Measurements from ENCODE around the gene STX10.

STX10 gene

DNA sequence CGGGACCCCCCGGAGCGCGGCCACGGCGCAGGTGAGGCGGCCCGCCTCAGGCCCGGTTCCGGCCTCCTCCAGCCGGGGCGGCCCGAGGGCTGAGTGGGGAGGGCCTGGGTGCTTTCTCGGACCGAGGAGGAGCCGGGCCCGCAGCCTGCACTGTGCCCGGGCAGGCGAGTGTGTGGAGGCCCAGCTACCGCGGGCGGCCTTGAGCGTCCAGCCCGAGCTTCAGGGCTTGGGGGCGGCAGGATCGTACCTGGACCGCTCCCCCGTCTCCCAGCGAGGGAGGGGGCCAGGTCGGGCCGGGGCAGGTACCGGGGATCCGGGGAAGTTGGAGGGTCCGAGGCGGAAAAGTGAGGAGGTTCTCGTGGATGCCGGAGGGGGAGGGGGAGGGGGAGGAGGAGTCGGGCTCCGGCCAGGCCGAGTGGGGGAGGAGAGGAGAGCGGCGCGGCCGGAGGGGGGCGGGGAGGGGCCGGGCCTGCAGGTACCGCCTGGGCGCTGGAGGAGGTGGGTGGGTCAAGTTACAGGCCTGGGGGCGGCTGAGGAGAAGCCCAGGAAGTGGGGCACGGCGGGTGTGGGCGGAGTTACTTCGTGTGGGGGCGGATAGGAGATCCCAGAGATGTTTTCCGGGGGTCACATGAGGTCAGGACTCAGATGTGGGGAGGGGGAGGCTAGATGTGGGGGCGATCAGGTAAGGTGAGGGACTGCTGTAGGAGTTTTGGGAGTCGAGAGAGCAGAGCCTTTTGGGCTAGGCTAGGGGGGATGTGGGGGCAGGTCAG is 31.6 kb downstream of the STX10 start:
- peak in 1 of 2 experiments; percentile 33 for DNase-seq

DNA sequence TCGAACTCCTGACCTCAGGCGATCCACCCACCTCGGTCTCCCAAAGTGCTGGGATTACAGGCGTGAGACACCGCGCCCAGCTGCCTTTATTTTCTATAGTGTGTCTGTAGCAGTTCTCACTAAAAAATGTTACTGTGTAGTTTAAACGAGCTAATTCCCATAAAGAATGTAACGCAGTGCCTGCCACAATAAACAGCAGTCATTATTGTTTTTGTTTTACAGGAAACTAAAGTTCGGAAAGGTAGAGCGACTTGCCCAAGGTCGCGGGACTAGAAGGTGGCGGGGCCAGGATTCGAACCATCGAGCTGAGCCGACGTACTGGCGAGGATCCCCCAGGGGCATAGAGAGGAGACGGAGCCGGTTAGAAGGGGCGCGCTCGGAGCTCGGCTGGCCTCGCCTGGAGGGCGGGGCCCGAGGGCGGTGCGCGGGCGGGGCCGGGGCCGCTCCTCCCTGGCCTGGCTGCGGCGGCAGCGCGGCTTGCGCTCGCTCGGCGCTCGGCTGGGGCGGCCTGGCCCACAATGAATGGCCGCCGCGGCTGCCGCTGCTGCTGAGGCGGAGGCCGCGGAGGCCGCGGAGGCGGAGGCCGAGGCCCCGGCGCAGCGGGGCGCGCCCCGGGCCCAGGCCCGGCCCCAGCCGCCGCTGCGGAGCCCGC is 32.3 kb downstream of the STX10 start, which contains the start of gene NACC1:
Gene NACC1, plus strand, starts transcription at position 493 of the 652 bp plus-strand sequence. CDS start 16,944 bp downstream, outside the sequence.
- peak; percentile 80 to 91 for DNase-seq

DNA sequence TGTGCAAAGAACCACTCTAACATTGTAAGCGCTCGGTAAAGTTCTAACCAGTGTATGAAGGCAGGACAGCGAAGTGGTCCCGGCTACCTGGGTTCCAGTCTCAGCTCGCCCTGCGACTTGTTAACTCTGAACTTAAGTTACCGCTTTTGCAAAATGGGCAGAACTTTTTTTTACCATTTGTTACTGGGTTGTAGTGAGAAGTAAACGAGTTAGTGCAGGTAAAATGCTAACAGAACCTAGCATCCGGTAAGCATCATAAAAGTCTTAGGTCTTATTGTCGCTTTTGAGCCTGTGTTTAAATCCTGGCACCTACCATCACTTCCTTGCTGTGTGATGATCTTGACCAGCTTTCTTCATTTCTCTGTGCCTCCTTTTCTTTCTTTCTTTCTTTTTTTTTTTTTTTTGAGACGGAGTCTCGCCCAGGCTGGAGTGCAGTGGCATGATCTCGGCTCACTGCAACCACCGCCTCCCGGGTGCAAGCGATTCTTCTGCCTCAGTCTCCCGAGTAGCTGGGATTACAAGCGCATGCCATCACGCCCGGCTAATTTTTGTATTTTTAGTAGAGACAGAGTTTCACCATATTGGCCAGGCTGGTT is 32.9 kb downstream of the STX10 start:
- peak in 1 of 2 experiments; percentile 28 for DNase-seq

DNA sequence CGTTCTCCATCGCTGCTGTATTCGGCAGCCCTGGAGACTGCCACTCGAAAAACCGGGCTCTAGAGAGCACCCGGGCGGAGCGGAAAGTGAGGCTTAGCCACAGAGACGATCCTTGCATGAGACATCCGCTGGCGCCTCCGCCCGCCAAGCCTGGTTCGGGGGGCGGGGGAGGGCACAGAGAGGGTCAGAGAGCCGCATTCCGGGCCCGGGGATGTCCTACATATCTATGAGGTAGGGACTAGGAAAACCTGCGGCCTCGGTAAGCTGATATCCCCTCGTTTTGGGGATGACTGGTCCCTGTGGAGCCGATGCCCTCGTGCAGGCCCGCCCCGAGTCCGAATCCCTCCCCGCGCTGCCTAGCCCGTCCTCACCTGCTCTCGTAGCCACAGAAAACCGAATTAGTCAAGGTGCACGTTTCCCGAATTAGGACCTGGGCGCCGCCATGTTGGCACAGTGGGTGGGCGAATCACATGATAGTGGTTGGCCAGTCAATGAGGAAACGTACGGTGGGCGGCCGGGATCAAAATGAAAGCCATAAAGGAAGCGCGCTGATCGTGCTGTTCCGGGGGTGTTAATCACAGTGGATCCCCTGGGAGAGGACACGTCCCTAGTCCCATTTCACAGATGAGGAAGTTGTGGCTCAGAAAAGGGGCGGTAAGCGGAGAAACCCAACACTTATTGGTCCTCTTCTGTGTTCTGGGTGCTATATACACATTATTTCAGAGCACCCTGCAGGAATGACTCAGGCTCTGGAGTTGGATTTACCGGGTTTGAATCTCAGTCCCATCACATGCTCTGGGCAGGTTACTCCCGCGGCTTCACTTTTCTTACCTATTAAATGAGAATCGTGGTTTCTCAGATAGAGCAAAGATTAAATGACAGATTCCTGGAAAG is 33.6 kb downstream of the STX10 start, which contains the start of gene TRMT1:
Gene TRMT1, minus strand, starts transcription at position 459 of the 894 bp plus-strand sequence. Its CDS starts 341 bp downstream, at position 118.
- peak; percentile 90 to 95 for DNase-seq

DNA sequence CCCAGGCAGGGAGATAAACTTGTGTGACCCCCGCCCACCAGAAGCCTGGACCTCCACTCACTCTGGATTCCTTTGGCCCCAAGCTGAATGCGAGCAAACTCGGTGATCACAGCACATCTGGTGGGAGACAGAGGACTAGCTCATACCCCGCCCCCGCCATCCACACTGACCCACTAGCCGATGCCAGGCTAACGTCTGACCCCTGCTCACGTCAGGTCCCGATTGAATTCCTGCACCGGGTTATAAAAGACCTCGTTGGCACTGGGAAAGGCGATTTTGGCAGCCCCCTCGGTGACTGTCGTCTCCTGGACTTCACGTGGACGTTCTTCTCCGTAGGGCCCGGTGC is 34.3 kb downstream of the STX10 start:
- no peak for DNase-seq

DNA sequence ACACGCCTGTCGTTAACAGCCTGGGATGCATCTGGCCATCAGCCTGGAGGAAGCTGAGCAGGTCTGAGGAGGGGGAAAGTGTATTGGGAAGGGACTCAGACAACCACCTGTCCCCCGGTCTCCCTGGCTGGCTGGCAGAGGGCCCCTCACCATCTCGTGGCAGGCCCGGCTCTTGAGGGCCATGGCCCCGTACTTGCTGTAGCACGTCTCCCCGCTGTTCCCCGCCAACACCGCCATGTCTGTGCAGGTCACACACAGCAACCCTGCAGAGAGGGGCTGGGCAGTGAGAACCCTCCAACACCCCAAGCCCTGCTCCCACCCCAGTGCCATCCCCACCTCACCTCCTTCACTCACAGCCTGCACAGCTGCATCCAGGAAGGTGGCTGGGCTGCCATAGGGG is 37.6 kb downstream of the STX10 start:
- DNase-seq: no peak

DNA sequence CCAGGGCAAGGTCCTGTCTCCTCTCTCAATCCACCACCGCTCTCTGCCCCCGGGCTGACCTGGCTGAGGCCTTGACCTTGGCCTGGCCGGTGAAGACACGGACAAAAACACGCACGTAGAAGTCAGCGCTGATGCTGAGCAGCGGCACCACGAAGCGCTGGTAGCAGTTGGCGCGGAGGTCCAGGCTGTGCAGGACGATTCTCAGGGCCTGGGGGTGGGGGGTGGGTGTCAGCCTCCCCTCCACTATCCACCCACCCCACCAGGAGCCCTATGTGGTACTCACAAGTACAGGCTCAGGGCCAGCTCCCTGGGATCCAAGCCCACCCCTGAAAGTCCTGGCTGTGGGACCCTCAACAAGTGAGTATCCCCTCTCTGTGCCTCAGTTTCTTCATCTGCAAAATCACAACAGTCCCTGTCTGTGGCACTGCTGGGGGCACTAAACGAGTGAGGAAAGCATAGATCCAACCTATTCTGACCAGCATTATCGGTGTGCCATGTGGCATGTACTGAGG is 40.0 kb downstream of the STX10 start:
- no peak for DNase-seq

DNA sequence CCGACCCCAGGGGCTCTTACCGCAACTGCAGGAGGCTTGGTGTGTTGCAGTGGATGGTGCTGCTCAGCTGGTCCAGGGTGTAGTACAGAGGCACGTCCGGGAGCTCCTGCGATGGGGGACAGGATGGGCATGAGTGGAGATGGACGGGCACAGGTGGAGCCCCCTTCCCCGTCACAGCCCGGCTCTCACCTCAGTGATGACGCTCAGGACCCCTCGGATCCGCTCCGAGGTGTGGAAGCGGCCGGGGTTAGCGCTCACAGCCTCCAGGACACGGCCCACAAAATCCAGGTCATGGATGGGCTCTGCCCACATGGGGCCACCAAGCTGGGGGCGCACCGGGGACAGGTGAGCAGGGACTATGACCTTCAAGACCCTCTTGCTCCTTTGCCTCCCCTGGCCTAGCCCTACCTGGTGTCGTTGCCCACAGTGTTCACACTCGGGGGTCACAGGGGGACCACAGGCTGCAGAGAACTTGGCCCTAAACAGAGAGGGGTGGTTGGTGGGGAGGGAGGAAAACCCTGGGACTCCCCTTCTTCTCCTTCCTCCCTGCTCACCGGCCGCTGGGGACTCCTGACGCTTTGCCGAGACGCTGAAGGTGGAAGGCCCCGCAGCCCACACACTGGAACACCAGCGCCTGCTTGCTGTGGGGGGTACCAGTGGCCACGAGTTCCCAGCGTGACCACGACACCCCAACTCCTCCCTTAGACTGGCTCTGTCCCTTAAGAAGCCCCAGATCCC is 40.6 kb downstream of the STX10 start:
- no peak for DNase-seq

DNA sequence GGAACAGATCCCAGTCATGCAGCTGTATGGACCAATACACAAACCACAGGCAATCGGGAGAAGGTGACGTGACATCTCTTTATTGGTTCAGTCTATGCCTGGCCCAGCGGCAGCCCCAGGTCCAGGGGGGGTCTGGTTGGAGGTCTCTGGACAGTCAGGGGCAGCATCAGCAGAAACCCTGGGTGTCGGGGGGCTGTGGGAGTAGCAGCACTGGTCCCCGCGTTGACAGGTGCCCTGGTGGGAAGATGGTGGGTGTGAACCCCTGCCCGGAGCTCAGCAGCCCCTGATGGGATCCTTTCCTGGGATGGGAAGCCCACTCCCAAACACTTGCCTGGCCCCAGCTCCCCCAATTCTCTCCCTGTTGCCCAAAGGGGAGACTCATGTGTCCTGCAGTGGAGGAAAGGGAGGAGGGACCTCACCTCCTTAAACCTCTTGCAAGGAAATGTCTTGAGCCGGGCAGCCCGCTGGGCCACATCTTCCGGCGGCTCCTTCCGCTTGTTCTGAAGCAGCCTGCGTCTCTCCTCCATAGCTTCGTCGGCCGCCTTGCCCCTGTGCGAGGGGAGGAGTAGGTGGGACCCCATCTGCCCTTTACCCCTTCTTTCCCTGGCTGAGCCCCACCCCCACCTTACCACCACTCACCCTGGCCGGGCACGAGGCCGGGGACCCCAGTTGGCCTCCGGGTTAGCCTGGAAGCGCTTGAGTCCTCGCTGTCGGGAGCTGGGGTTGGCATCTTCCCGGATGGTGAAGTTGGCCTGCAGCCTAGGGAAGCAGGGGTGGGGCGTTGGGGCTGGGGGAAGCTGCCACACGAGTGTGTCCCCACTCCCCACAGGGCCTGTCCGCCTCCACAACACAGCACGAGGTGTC is 45.1 kb downstream of the STX10 start:
- no peak for DNase-seq

DNA sequence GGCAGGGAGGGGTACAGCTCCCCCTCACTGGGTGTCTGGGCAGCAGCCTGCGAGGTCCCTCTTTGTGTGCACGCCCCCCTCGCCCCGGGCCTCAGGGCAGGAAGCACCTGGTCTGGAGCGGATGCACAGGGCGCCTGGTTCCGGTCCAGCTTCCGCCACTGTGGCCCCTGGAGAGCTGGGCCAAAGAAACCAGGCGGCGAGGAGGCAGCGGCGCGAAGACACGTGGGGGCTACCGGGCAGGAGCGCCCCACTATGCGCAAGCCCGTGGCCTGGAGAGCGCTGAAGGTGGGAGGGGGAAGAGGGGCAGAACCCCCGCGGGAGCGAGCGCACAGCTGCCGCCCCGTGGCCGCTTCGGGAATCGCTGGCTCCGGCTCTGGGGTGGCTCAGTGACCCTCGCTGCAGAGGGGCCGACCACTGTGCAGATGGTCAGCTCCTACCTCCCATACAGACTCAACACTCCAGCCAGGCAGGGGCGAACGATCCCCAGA is 45.8 kb downstream of the STX10 start:
- peak in 1 of 2 experiments; percentile 24 for DNase-seq

DNA sequence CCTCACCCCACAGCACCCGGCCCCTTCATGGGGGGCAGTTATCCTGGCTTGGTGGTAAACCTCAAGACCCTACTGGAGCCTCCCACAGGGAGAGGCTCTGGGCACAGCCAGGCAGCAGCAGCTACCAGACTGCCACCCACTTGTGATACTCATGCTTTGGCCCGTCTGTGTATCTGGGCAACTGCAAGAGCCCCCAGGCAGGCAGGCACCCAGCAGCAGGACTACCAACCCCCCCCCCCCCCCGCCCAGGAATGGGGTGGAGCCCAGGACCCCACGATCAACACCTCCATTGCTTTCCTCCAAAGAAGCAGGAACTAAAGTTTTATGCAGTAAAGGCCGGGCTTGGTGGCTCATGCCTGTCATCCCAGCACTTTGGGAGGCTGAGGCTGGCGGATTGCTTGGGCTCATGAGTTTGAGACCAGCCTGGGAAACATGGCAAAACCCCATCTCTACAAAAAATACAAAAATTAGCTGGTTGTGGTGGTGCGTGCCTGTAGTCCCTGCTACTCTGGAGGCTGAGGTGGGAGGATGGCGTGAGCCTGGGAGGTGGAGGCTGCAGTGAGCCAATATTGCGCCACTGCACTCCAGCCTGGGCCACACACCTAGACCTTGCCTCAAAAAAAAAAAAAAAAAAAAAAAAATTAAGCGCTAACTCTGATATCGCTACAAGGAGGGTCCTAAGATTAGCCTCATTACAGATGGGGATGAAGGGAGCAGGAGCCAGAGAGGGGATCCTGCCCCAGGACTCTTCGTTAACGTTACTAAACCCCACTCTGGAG is 46.4 kb downstream of the STX10 start:
- no peak for DNase-seq

DNA sequence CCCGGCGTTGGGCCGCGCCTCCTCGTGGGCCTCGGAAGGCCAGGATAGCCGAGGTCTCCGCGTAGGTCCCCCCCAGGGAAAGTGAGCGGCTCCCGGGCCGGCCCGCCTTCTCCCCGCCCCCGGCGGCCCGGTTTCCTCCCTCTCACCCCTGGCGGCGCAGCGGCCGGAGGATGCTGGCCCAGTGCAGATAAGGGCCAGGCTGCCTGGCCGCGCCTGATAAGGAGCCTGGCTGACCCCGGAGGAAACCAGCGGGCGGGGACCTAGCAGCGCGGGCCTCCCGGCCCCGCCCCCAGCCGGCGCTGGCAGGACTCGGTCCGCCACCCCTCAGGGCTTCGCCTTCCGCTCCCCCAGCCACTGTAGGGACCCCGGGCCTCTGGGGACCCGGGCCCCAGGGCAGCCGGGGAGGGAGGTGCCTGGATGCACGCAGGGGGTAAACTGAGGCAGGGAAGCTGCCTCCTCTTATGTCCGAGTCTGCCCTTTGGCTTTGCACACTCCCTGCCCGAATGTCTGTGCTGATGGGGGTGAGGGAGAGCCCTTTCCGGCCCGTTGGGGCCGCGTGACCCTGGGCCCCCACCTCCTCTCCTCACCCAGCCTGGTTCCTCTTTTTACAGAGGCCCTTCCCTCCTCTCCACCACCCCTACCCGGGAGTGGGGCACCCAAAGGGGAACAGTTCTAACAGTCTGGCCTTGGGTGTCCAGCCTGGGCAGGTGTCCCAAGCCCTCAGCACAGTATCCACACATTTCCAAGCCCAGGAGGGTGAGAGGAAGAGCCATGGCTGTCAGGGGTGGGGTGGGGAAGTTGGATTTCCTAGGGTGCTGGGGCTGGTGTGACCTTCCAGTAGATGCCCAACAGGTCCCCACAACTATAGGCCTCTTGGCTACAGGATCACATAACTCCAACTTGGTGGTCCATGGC is 47.3 kb downstream of the STX10 start, which contains the start of gene LYL1:
Gene LYL1, minus strand, starts transcription at position 193 of the 915 bp plus-strand sequence. CDS start 1,687 bp downstream, outside the sequence.
- no peak for DNase-seq

DNA sequence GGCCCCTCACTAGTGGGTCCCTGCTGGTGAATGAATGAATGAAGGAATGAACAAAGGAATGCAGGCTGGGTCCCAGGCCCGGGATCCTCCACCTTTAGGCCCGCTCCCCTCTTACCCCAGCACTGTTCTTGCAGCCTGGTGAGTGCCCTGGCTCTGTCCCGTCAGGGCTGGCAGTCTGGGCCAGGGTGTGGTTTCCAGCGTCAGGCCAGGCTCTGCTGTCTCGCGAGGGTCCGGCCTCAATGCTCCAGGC is 47.8 kb downstream of the STX10 start:
- DNase-seq: no peak

DNA sequence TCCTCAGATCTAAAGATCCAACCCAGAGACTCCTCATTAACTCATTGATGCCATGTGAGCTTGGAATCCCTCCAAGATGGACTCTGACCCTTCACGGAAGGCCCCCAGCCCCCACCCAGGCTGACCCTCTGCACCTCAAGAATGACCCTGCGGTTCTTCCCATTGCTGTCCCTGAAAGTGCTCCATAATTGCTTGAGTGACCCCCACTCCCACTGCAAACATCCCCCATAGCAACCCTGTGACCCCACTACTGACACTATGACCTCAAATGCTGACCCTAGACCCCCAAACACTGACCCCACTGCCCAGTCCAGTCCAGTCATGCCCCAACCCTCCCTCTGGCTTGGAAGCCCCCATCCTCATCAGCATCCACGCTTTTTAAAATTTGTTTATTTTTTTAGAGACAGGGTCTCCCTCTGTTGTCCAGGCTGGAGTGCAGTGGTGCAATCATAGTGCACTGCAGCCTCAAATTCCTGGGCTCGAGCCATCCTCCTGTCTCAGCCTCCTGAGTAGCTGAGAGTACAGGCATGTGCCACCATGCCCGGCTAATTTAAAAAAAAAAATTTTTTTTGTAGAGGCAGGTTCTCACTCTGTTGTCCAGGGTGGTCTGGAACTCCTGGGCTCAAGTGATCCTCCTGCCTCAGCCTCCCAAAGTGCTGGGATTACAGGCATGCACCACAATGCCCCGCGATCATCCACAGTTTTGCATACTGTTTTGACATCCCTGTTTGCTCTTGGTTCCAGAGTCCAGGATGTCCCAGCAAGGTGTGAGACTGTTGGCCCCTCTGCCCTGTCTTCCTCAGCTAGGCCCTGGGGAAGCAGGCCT is 48.4 kb downstream of the STX10 start:
- no peak for DNase-seq

DNA sequence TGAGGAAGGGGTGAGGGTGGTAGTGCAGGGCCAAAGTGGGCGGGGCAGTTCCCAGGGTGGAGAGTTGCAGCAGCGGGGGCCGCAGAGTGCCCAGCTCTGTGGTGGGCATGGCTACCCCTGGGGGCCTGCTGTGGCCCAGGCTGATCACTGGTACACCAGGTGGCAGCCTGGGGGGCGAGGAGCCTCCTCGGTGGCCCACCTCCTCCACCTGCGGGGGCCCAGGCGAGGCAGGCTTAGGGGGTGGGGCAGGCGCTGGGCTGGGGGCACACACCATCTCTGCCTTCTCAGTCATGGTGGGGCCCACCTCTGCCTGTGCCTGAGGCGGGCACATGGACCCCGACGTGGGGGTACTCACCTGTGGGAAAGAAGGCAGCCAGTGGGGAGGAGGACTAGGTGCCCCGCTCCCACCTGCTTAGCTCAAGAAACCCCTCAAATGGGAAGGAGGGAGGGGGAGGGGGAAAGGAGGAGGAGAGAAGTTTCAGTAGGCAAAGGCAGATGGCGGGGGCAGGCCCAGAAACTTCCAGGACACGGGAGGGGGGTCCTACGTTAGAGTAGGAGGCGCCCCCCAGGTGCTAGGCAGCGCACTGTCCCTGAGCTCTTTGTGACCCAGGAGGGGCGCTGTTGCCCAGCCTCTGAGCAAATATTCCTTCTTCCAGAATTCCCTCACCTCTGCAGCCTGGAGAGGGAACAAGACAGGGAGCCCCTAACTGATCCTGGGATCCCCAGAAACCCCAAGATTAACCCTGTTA is 49.2 kb downstream of the STX10 start:
- no peak for DNase-seq

DNA sequence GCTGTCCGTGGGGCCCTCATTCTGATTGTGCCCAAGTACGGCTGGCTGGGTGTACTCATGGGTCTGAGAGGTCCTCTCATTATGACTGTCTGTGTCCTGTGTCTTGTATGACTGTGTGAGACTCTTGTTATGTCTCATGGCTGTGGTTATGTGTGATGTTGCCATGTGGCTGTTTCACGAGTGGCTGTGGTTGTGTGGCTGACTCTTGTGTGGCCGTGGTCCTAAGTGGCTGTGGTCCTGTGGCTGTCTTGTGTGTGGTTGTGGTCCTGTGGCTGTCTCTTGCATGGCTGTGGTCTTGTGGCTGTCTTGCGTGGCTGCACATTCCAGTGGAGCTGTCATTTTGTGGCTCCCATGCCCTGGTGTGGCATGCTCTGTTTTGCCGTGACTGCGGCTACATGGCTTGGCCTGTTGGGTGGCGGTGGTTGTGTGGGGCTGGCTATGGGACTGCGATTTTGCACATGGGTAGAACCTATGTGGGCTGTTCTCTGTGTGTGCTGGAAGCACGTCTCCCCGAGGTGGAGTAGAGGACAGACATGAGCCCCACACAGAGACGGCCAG is 50.1 kb downstream of the STX10 start:
- no peak for DNase-seq

Measured in NCI-H524 (cell line).